GM21381 (cell line): ENCODE results near the gene UBB.

Source experiments
- ATAC-seq: cut with Tn5 transposase; IDR thresholded peaks from one replicate; pipeline ENCODE4 v1.9.1; 2021; ENCODE audit warnings: mild to moderate bottlenecking, moderate library complexity; ENCODE audit not compliant: unreplicated experiment

The UBB gene

GRCh38 chr17:16380640-16381495, at the start of gene UBB:
UBB (plus strand) TSS chr17:16381091; CDS start chr17:16381908, 817 bp downstream.
- peak; percentile 89 for ATAC-seq

DNA sequence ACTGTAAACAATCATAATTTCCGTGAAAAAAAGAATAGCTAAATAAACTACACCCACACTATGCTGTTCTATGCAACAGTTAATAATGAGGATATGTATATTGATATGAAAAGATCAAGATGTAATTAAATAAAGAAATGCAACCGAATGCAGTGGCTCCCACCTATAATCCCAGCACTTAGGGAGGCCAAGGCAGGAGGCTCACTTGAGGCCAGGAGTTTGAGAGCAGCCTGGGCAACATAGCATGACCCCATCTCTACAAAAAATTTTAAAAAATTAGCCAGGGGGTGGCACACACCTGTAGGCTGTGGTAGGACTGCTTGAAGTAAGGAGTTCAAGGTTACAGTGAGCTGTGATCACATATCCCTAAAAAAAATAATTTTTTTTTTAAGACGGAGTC, 42.5 kb upstream of the UBB start:
- no peak for ATAC-seq

GRCh38 chr17:16339402-16339801, 41.5 kb upstream of the UBB start:
- no peak for ATAC-seq

- no peak for ATAC-seq
Measured at GRCh38 chr17:16339959-16340358, 40.9 kb upstream of the UBB start.

DNA sequence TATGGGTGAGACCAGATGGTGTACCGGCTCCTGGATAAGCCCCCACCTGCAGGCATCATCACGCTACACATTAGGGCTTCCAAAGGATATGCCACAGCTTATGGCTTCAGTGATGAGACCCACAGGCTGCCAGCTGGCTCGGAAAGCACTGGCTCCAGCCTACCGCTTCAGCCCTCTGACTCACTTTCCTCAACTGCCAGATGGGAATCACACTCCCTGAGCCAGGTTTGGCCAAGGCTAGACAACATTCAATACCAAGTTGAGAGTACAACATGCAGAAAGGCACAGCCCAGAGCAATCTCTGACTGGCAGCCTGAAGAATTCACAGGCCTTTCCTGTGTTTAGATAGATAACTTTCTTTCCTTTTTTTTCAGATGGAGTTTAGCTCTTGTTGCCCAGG, 37.9 kb upstream of the UBB start:
- no peak for ATAC-seq

DNA sequence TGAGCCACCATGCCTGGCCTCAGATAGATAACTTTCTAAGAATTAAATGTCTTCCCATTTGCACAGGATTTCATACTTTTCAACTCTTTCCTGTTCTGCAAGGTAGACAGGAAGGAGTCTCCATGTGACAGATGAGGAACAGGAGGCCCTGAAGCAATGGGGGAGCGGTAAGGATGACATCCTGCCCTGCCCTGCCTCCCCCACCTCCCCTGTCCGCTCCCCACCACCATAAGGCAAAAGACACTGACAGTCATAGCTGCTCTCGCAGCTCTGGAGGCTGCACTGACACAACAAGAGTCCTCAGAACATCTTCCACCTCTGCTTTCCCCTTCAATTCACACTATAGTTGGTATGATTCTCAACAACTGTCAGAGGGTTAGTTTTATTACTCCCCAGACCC, 37.3 kb upstream of the UBB start:
- ATAC-seq: no peak

DNA sequence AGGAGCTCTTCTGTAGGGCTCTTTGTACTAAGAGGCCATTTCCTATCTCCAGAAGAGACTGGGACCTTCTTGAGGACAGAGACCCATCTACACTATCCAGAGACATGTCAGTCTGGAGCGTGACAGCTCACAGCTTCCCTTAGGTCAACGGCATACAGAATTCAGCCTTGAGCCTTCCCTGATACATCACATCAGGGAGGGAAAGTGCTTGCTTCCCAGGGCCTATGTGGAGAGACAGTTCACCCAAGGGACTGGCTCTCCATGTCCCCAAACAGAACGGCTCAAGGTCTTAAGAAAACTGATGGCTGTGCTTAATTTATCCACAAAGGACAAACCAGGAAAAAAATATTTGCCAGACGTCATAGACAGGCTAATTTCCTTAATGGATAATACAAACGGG, 35.3 kb upstream of the UBB start:
- ATAC-seq: no peak

DNA sequence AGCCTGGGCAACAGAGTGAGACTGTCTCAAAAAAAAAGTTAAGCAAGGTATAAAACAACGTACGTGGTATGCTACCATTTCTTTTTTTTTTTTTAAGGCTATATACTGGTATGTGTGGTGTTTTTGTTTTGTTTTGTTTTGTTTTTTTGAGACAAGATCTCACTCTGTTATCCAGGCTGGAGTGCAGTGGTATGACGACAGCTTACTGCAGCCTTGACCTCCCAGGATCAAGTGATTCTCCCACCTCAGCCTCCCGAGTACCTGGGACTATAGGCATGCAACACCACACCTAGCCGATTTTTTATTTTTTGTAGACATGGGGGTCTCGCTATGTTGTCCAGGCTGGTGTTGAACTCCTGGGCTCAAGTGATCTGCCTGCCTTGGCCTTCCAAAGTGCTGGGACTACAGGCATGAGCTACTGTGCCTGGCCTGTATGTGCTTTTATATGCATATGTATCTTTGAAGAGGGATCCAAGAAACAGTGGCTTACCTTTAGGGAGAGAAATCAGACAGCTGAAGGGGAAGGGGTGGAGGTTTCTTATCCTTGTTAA, 34.1 kb upstream of the UBB start:
- no peak for ATAC-seq

GRCh38 chr17:16348586-16348985, 32.3 kb upstream of the UBB start:
- ATAC-seq: no peak

DNA sequence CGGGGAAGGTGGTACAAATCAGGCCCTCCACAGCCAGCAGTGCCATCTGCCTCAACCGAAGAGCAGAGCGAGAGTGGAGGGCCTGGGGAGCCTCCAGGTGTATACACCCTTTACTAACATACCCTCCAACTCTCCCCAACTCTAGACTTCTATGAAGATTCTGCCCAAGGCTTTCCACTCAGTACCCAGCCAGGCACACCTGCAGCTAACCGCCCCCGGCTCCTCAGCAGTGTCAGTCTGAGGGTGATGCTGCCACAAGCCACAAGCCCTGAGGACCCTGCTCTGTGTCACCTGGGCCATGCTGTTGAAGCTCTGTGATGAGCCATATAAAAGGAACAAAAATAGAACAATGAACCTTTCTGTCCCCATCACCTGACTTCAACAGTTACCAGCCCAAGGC, 31.5 kb upstream of the UBB start:
- no peak for ATAC-seq

- ATAC-seq: no peak
Measured at GRCh38 chr17:16351831-16352230, 29.1 kb upstream of the UBB start.

DNA sequence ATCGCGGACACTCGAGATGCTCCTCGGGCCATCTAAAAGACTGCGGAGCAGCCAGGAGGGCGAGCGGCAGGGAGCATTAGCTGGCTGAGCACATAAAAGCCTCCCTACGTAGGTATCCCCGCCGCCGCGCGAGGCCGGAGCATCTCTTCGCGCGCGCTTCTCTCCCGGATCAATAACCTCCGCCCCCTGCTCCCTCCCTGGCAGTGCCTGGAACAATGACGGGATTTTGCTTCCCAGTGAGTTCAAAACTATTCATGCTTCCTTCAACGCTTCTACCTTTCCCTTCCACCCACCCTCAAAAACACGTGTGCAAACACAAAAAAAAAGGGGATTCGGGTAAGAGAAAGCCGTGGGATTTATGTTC, 28.6 kb upstream of the UBB start:
- no peak for ATAC-seq

DNA sequence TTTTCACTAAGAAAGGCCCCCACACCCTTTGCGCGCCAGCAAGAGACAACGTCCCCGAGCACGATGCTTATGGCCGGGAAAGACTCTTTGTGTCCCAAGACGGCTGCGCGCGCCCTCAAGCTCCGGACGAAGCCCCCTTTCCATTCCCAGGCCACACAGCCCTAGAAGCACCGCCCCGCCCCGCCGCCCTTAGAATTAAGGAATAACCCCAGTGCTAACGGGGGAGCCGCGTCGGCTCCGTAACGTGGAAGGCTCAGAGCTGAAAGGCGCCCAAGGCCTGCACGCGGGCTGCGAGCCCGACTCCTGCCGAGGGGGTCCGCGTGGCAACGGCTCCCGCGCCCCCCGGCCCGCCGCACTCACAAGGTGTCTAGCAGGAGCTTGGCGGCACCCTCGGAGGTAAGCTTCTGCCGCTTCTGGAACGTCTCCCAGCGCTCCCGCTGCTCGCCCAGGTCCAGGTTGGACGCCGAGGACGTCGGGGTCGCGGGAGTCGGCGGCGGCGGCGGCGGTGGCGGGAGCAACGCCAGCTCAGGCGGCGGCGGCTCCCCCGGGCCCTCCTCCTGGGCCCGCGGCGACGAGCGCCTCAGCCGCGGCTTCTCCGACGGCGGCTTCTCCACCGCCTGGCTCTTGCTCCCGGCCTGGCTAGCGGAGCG, 28.1 kb upstream of the UBB start:
- ATAC-seq: peak; percentile 49

GRCh38 chr17:16353317-16354174, 27.3 kb upstream of the UBB start, which contains the start of gene CENPV:
CENPV (minus strand) TSS chr17:16353469; CDS start chr17:16353436, 33 bp downstream.
- peak; percentile 70 for ATAC-seq

DNA sequence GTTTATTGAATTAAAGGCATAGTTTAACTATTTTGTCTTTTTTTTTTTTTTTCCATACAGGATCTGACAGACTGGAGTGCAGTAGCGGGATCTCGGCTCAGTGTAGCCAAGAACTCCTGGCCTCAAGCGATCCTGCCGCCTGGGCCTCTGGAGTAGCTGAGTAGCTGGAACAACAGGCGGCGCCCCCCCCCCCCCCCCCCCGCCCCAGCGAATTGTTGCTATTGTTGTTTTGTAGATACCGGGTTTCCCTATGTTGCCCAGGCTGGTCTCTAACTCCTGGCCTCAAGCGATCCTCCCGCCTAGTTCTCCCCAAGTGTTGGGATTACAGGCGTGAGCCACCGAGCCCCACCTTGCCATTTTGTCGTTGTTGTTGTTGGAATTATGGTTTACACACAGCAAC, 26.3 kb upstream of the UBB start:
- ATAC-seq: no peak

DNA sequence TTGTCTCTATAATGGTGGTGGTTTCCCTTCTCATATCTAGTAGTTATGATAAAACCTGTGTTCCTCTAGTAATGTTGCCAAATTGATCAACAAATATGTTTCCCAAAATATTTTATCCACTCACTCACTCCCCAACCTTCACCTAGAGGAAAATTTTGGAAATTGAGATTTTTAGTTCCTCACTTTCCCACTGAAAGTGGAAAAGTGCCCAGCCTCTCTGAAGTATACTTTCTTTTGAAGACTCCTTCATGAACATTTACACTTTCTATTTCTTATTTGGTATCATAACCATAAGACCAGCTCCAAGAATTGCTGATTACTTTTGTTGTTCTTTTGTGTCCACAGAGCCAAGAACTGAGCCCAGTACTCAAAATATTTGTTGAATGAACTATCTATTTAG, 22.5 kb upstream of the UBB start:
- ATAC-seq: no peak

DNA sequence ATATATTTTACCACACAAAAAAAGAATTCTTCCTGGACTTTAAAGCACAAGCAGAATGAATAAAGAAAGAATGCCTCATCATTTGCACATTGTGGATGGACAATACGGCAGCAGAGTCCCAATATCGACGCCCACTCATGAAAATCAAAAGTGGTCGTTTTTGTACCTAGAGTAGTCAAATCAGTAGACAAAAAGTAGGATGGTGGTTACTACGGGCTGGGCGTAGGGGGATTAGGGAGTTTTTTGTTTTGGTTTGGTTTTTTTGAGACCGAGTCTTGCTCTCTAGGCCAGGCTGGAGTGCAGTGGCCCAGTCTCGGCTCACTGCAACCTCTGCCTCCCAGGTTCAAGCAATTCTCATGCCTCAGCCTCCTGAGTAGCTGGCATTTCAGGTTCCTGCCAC, 19.0 kb upstream of the UBB start:
- ATAC-seq: no peak

DNA sequence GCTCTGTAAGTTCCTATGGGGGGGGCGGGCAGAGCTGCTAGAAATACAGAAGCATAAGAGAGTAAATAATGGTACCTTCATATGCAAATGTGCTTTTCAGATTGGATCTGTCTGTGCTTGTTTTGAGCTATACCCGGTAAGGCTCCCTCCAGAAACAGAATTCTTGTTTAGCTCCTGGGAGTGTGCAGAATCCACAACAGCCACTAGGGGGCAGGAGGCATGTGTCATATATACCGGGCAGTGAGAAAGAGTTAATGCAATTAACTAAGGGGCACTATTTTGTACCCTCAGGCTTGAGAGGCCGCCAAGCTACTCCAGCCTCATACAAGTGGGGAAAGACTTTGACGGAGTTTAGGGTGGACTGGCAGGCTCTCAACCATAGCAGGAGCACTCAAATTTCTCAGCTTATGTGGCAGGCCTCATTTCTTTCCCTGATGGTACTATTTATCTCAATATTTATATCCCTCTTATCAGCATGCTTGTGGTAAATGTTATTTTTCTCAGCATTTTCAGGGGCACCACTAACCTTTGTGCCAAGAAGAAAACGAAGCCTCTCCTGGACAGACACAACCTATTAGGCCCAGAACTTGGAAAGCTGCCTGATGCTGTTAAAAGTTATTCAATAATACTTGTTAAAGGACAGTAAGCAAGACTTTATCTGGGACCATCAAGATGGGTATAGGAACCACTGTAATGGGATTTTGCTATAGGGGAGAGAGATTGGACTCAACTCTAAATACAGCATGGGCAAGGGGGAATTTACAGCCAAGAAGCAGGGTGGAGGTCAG, 16.9 kb upstream of the UBB start:
- no peak for ATAC-seq

DNA sequence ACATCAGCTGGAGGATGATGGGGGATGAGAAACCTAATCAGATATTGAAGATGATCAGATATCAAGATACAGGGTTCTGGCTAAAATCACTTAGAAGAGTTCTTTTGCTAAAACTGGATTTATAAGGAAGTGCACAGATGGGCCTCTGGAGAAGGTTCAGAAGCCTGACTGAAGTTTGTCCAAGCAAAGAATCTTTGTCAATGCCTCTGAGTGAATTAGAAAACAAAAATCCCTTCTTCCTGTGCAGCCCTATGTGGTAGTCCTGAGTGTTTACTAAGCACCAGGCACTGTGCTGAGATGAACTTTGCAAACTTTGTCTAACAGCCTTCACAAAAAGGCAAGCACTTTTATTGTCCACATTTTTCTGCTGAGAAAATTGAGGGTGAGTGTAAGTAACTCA, 16.3 kb upstream of the UBB start:
- no peak for ATAC-seq

DNA sequence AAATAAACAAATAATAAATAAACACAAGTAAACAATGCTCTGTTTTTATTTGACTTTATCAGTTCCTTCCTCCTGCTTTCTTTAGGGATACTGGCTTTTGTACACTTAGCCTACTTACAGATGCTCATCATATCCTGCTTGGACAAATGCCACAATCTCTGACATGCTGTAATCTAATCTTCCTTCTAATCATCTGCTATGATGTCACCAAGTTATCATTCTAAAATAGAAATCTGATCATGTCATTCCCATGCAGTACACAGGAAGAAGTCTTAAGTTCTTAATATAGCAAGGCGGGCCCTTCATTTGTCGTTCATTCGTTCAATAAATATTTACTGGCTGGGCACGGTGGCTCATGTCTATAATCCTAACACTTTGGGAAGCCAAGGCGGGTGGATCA, 9.1 kb upstream of the UBB start:
- no peak for ATAC-seq
